ENCODE data around the gene HBA1.

DNA sequence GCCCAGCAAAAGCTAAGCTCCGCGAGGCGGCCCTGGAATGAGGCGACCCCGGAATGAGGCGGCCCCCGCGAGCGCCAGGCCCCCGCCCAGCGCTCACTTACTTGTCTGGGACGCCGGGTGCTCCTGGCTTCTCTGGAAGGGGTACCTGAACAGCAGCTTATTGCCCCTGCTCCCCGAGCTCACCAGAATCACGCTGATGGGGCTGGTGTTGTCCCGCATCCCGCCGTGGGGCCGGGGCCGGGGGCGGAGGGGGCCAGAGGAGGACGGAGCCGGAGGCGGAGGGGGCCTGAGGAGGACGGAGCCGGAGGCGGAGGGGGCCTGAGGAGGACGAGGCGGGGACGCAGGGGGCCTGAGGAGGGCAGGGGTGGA, 38.4 kb upstream of the HBA1 start:
- TF ChIP-seq, protein P1, sequence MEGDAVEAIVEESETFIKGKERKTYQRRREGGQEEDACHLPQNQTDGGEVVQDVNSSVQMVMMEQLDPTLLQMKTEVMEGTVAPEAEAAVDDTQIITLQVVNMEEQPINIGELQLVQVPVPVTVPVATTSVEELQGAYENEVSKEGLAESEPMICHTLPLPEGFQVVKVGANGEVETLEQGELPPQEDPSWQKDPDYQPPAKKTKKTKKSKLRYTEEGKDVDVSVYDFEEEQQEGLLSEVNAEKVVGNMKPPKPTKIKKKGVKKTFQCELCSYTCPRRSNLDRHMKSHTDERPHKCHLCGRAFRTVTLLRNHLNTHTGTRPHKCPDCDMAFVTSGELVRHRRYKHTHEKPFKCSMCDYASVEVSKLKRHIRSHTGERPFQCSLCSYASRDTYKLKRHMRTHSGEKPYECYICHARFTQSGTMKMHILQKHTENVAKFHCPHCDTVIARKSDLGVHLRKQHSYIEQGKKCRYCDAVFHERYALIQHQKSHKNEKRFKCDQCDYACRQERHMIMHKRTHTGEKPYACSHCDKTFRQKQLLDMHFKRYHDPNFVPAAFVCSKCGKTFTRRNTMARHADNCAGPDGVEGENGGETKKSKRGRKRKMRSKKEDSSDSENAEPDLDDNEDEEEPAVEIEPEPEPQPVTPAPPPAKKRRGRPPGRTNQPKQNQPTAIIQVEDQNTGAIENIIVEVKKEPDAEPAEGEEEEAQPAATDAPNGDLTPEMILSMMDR (conservative IDR thresholded peaks at IDR 0.05; ENCODE audit: low read length), result no peak
- no peak for TF ChIP-seq EZH2phosphoT487 (IDR thresholded peaks at IDR 0.05; ENCODE audit: borderline replicate concordance)

Measured in Loucy (cell line).